K562 (cell line): ENCODE results near the gene SCIN. TPM values are rescaled to one million over a fixed set of nuclear protein-coding genes. Genes with fewer than 3 reads are reported as not detected.

Experiments used
- CC2D1A ChIP-seq: fragments of 450-650 bp; IDR thresholded peaks from 2 replicates; pipeline ENCODE4 v1.6.1; 2017; ENCODE audit warnings: mild to moderate bottlenecking
- CTCFL ChIP-seq: IDR thresholded peaks from 2 replicates; pipeline ENCODE4 v1.6.1; 2011; ENCODE audit warnings: borderline replicate concordance, low read depth, mild to moderate bottlenecking, moderate library complexity, low read length; ENCODE audit not compliant: insufficient read depth, poor library complexity, severe bottlenecking
- DEAF1 ChIP-seq: fragments of 450-650 bp; formaldehyde crosslinking; IDR thresholded peaks from 2 replicates; pipeline ENCODE4 v1.4.0; 2020; ENCODE audit warnings: mild to moderate bottlenecking, moderate library complexity
- ETV1 ChIP-seq: fragments of 450-650 bp; conservative IDR thresholded peaks from 2 replicates; pipeline ENCODE4 v1.6.1; 2016; ENCODE audit warnings: missing genetic modification characterization, control low read depth, low read depth, missing compliant biosample characterization
- FOXP1 ChIP-seq: sonication (generic); formaldehyde crosslinking; IDR thresholded peaks from 2 replicates; pipeline ENCODE4 v1.8.0; 2022; ENCODE audit warnings: mild to moderate bottlenecking, missing genetic modification reagents
- HLTF ChIP-seq: fragments of 450-650 bp; IDR thresholded peaks from 2 replicates; pipeline ENCODE4 v1.6.1; 2016
- NCOR1 ChIP-seq: fragments of 450-650 bp; IDR thresholded peaks from 2 replicates; pipeline ENCODE4 v1.6.1; 2016; ENCODE audit warnings: mild to moderate bottlenecking, moderate library complexity
- NR2C2 ChIP-seq, 2 experiments: fragments of 200-800 bp in 1 of 2; sonication (Bioruptor generic) in 1 of 2; sonication (generic) in 1 of 2; formaldehyde crosslinking in 1 of 2; IDR thresholded peaks; 2 replicates each; pipeline versions ENCODE4 v1.6.1 to v1.8.0; 2016 to 2022; ENCODE audit warnings: mild to moderate bottlenecking in 1 of 2, missing compliant biosample characterization in 1 of 2, missing genetic modification characterization in 1 of 2, missing genetic modification reagents in 1 of 2
- TRIM28 ChIP-seq: fragments of 450-650 bp; IDR thresholded peaks from 2 replicates; pipeline ENCODE4 v1.6.1; 2017
- ZNF232 ChIP-seq: sonication (generic); formaldehyde crosslinking; IDR thresholded peaks from 2 replicates; pipeline ENCODE4 v1.8.0; 2022; ENCODE audit warnings: mild to moderate bottlenecking, missing genetic modification reagents
- ZNF76 ChIP-seq: fragments of 250-450 bp; sonication (Bioruptor Pico); IDR thresholded peaks from 2 replicates; pipeline ENCODE4 v1.4.0; 2020; ENCODE audit warnings: mild to moderate bottlenecking, moderate library complexity, borderline replicate concordance
- polyA plus RNA-seq, 8 experiments: library from polyadenylated mRNA; depleted of rRNA in 4 of 8; stranded (reverse) in 5 of 8; unstranded in 3 of 8; fragments of >200 nt; fragmentation: Nextera tagmentation in 2 of 8; fragmentation: Illumina TruSeq in 1 of 8; extraction: Ambion mirVana in 2 of 8; extraction: Trizol in 1 of 8; gene quantifications; 2 replicates each; pipeline versions ENCODE4 v1.2.1 to v1.2.3, GENCODE V29; 2011 to 2014; ENCODE audit warnings: inconsistent platforms in 1 of 8, missing spikeins in 1 of 8
- total RNA-seq, 7 experiments: library from RNA; depleted of rRNA in 6 of 7; stranded (reverse); fragments of >200 nt in 6 of 7; fragmentation: Illumina TruSeq in 2 of 7; extraction: Trizol in 2 of 7; gene quantifications; 2 replicates each; pipeline versions ENCODE4 v1.2.1 to v1.2.3, GENCODE V29; 2011 to 2021; ENCODE audit warnings: low replicate concordance in 1 of 7
- TF ChIP-seq, protein P1 (sequence below): sonication (generic); formaldehyde crosslinking; IDR thresholded peaks from 2 replicates; pipeline ENCODE4 v1.8.0; 2022; ENCODE audit warnings: missing genetic modification reagents, mild to moderate bottlenecking, borderline replicate concordance
- TF ChIP-seq, protein P2 (sequence below), 2 experiments: fragments of 450-650 bp; IDR thresholded peaks; 2 replicates each; pipeline ENCODE4 v1.6.1; 2016
- TF ChIP-seq, protein P3 (sequence below): fragments of 250-450 bp; sonication (Bioruptor Pico); IDR thresholded peaks from 2 replicates; pipeline ENCODE4 v1.9.0; 2021; ENCODE audit warnings: mild to moderate bottlenecking
- TF ChIP-seq, protein P4 (sequence below): conservative IDR thresholded peaks from 2 replicates; pipeline ENCODE4 v1.6.1; 2011; ENCODE audit warnings: low read depth, mild to moderate bottlenecking, low read length; ENCODE audit not compliant: control insufficient read depth
- TF ChIP-seq, protein P5 (sequence below): IDR thresholded peaks from 2 replicates; pipeline ENCODE4 v1.6.1; 2016; ENCODE audit warnings: missing genetic modification characterization, missing compliant biosample characterization

Gene SCIN
- total and polyA plus RNA-seq, 9 of the 15 experiments (the other 6 are each of a cell fraction or from before 2014, with no cell fraction given) = 0.67 to 18.2 (median 10.6) TPM

GRCh38 chr7:12637328-12637727 lies 66.8 kb downstream of the SCIN start (continued):
- TF ChIP-seq ZNF76 (CRISPR knock-in tag) (no peak), TRIM28 (no peak), NR2C2 (CRISPR knock-in tag; IDR thresholded peaks at IDR 0.05) (no peak), NR2C2 (tag; IDR thresholded peaks at IDR 0.05) (no peak), ZNF232 (CRISPR knock-in tag) (no peak), CC2D1A (no peak), HLTF (0 out of 2 replicates have a peak, but pooled peaks have one; percentile 50), CTCFL (no peak), NCOR1 (no peak), FOXP1 (CRISPR knock-in tag) (no peak), DEAF1 (CRISPR knock-in tag) (no peak), ETV1 (tag) (no peak)
- TF ChIP-seq, protein P1, sequence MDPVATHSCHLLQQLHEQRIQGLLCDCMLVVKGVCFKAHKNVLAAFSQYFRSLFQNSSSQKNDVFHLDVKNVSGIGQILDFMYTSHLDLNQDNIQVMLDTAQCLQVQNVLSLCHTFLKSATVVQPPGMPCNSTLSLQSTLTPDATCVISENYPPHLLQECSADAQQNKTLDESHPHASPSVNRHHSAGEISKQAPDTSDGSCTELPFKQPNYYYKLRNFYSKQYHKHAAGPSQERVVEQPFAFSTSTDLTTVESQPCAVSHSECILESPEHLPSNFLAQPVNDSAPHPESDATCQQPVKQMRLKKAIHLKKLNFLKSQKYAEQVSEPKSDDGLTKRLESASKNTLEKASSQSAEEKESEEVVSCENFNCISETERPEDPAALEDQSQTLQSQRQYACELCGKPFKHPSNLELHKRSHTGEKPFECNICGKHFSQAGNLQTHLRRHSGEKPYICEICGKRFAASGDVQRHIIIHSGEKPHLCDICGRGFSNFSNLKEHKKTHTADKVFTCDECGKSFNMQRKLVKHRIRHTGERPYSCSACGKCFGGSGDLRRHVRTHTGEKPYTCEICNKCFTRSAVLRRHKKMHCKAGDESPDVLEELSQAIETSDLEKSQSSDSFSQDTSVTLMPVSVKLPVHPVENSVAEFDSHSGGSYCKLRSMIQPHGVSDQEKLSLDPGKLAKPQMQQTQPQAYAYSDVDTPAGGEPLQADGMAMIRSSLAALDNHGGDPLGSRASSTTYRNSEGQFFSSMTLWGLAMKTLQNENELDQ (CRISPR knock-in tag) = no peak
- TF ChIP-seq, protein P2, sequence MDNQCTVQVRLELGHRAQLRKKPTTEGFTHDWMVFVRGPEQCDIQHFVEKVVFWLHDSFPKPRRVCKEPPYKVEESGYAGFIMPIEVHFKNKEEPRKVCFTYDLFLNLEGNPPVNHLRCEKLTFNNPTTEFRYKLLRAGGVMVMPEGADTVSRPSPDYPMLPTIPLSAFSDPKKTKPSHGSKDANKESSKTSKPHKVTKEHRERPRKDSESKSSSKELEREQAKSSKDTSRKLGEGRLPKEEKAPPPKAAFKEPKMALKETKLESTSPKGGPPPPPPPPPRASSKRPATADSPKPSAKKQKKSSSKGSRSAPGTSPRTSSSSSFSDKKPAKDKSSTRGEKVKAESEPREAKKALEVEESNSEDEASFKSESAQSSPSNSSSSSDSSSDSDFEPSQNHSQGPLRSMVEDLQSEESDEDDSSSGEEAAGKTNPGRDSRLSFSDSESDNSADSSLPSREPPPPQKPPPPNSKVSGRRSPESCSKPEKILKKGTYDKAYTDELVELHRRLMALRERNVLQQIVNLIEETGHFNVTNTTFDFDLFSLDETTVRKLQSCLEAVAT (IDR thresholded peaks at IDR 0.05) = 0 out of 4 replicates have a peak, but pooled peaks of 1 of the 2 experiments have one; percentile 50
- TF ChIP-seq, protein P3, sequence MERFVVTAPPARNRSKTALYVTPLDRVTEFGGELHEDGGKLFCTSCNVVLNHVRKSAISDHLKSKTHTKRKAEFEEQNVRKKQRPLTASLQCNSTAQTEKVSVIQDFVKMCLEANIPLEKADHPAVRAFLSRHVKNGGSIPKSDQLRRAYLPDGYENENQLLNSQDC (CRISPR knock-in tag) = no peak
- TF ChIP-seq, protein P4, sequence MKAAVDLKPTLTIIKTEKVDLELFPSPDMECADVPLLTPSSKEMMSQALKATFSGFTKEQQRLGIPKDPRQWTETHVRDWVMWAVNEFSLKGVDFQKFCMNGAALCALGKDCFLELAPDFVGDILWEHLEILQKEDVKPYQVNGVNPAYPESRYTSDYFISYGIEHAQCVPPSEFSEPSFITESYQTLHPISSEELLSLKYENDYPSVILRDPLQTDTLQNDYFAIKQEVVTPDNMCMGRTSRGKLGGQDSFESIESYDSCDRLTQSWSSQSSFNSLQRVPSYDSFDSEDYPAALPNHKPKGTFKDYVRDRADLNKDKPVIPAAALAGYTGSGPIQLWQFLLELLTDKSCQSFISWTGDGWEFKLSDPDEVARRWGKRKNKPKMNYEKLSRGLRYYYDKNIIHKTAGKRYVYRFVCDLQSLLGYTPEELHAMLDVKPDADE = no peak
- TF ChIP-seq, protein P5, sequence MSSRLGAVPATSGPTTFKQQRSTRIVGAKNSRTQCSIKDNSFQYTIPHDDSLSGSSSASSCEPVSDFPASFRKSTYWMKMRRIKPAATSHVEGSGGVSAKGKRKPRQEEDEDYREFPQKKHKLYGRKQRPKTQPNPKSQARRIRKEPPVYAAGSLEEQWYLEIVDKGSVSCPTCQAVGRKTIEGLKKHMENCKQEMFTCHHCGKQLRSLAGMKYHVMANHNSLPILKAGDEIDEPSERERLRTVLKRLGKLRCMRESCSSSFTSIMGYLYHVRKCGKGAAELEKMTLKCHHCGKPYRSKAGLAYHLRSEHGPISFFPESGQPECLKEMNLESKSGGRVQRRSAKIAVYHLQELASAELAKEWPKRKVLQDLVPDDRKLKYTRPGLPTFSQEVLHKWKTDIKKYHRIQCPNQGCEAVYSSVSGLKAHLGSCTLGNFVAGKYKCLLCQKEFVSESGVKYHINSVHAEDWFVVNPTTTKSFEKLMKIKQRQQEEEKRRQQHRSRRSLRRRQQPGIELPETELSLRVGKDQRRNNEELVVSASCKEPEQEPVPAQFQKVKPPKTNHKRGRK (tag) = peak; percentile 55; the same call in 1 of the 2 replicates
